Measurements from ENCODE around the gene PURA.
"Not testable (repeated sequence)": the region's sequence is repeated elsewhere in the genome, so short reads cannot be mapped to it uniquely, and the experiment has no call there.

The PURA gene

DNA sequence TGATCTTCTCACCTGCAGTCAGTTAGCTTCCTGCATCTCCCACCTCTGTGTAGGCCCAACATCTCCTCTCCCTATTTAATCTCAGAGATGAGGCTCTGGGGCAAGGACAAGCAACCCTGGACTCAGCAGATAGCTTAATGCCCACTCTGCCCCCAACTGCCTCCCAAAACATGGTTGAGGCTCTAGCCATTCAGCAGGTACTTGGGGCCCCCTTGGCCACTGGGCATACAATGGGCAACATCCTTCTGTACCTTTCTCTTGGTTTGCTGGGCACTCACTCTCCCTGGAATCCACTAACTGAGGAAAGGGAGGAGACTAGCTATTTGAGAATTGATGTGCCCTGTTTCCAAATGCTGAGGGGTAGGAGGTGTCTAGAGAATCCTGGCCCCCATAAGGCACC, 21.2 kb downstream of the PURA start:
- DNase-seq (ENCODE audit: low read depth): no peak

DNA sequence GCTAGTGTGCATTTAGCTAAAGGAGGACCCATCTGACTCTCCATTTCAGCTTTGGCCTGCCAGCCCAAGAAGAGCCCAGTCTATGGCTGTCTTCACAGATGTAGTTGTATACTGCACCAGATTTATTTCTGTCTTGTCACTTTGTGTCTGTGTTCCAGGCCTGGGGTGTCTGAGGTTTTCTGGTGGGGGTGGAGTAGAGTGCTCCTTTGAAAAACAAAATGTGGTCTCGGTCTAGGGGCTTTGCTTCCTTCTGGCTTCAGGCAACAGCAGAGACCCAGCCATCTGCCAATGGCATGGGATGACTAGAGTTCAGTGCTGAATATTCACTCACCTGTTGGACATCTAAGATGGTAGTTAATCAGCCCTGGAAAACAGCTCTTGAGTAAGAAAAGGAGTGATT, 22.7 kb downstream of the PURA start:
- DNase-seq (ENCODE audit: low read depth): no peak

DNA sequence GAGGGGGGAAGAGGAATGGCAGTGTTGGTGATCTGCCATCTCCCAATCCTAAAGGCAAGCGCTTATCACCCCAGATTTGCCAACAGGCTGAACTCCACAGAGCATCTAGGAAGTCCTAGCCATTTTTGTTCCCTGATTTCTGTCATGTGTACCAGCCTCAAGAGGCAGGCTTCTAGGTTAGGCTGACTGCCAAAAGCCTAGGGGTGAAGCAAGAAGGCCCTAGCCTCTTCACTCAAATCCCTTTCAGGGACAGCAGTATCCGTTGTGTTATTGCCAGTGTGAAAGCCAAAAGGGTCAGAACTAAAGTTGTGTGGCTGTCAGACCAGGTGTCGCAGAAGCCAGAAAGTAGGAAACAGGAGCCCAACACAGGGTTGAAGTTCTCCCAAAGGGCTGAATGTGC, 26.5 kb downstream of the PURA start:
- DNase-seq (ENCODE audit: low read depth): no peak

DNA sequence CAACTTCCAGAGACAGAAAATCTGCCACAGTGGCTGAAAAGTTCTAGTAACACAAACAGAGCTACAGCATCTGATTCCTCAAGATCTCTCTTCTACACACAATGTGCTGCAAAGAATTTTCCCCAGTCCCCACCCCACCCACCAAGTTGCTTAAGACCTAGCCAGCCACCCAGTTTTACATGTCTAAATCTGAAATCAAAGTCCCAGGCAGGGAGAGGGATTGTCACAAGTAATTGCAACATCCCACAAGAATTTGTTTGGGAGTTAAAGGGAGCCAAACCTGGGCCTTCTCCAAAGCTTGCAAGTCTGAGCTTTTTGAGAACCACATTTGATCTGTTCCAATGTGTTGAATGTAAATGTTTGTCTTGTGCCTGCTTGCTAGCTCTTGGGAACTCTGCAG, 27.3 kb downstream of the PURA start:
- DNase-seq (ENCODE audit: low read depth): peak; percentile 30

DNA sequence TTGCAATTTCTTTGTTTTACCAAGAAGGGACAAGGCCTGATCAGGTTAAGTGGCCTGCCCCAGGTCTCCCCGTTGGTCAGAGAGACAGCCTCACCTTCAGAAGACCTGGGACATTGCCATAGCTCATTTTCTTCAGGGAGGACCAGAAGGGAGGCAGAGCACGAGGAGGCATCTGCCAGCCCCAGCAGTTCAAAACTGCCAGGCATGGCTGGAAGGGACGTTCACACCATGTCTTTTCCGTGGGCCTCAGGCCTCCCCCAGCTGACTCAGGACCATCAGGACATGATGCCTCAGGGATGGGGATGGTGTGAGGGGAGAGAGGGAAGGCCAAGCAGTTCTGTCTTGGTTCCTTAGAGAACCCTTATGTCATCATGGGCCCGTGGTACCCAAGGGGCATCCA, 28.3 kb downstream of the PURA start:
- no peak for DNase-seq (ENCODE audit: low read depth)

DNA sequence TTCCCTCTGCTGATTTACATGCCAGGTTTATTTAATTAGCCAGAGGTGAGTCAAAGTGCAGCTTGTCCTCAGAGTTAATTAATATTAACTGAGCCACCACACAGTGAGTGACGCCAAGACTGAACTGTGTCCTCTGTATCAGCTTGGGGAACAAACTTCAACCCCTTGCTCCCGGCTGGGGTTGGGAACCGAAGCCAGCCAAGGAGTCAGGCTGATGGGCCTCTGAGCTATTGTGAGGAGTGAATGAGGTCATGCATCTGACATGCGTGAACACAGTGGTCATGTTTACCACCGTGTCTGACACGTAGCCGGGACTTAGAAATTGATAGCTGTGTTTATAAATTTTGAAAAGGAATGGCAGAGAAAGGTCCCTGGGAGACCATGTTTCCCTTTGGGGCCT, 28.9 kb downstream of the PURA start:
- no peak for DNase-seq (ENCODE audit: low read depth)

DNA sequence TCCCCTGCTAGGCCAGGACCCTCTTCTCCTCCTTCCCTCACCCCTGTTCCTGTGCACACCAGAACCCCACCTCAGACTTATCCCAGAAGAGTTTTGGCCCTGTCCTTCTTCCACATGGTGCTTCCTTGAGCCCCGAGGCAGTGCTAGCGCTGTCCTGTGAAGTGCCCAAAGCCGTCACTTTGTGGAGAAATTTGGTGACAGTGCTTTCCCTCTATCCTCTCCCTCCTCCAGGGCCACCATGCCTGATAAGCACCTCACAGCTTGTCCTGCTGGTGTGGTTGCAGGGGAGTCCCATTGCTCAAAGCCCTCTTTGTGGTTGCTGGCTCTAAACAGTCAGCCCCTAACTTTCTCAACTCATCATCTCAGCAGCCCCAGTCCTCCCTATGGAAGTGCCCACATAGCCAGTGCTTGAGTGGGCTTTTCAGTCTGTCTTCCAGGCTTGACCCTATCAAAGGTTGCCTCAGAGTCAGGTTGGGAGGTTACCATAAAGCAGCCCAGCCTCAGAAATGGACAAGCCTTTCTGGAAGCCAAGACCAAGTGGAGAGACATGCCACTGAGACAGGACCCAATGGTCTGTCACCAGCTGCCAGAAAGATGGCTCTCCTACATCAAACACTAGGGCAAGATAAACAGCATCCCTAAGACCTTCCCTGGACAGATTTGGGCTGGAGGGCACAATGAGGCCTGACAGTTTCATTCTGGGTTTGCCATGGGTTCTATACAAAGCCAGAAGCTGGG, 29.8 kb downstream of the PURA start:
- DNase-seq (ENCODE audit: low read depth): no peak

DNA sequence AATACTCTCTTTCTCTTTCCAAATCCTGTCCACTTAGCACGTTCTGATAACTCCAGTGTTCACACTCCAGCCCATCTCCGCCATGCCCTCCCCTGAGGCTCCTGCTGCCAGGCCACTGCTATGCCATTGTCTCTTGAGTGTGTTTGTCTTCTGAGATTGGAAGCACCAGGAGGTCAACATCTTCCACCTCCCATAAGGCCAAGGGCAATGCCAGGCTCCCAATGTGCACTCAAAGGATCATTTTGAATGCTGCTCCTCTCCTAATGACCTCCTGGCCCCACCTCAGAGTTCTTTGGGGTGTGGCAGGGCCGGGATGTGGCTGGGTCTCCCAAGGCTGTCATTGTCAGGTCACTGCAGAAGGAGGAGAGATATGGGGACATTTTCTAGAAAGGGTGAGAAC, 31.3 kb downstream of the PURA start:
- DNase-seq (ENCODE audit: low read depth): no peak

DNA sequence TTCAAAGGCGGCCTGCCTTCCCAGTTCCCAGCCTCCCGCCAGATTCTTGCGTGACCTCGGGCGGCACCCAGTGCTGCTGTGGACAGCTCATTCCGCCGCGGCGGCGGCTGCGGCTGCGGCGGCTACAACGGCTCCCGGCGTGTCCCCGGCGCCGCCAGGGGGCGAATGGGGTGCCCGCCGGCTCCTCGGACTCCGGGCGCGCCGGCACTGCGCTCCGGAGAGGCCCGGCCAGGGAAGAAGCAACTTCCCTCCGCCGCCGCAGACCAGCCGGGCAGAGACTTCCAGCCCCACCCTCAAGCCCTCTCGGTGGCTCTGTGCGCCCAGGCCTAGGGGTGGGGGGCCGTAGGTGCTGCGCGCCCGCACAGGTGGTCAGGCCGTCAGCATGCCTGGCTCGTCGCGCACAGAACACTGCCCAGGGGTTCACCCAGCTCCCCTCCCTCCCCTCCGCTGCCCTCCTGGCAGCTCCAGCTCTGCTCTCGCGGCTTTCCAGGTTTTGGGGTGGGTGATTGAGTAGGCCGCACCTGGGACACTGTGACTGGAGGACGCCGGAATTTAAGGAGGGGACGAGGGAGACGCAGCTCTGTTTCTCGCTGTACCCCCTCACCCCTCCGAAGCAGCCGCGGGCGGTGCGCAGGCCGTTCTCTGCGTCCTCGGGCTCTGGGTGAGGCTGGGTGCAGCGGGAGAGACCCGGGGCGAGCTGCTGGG, 32.1 kb downstream of the PURA start:
- DNase-seq (ENCODE audit: low read depth): peak; percentile 72

DNA sequence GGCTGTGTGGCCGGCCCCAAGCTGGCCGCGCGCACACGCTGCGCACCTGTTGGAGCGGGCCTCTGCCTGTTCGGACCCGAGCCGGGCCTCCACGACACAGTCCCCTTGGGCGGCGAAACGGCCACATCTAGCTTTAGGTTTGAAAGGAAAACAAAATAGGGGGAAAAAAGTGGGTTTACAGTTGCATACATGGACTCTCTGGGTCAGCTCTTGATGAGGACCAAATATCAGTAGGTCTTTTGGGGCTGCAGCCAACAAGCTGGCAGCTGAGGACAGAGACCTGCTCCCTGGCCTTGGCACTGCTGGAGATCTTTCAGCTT, 32.6 kb downstream of the PURA start:
- DNase-seq (ENCODE audit: low read depth): no peak

DNA sequence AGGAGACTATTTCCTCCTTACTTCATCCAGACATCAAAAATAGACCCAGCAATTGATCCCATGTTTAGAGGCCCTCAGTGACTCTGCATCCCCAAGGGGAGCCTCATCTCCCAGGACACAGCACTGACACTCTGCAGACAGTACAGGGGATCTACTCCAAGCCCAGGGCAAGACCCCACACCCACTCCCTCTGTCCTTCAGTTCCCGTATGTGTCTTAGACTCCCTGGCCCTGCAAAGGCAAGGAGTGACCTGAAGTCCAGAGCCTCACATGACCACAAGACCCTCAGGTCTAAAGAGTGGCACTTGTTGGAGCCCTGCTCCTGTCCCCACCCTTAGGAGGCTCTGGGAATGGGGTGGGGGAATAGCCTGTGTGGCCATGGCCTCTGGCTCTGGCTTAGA, 33.6 kb downstream of the PURA start:
- DNase-seq (ENCODE audit: low read depth): no peak

DNA sequence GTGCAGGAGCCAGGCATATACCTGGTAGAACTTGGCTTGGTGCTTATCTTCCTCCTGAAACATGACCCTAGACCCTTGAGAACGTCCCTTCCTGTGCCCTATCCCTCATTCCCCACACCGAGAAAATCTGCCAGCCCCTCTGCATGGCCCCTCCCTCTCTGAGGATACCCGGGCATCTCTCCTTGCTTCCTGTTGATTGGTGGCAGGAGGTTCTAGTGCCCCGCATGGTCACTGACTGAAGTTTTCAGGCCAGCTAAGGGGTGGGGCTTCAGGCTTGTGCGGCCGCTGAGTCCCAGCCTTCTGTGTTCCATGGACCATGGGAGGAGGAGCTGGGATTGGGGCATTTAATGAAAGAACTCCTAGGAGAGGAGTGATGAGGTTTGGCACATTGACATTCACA, 34.6 kb downstream of the PURA start:
- DNase-seq (ENCODE audit: low read depth): peak; percentile 7

DNA sequence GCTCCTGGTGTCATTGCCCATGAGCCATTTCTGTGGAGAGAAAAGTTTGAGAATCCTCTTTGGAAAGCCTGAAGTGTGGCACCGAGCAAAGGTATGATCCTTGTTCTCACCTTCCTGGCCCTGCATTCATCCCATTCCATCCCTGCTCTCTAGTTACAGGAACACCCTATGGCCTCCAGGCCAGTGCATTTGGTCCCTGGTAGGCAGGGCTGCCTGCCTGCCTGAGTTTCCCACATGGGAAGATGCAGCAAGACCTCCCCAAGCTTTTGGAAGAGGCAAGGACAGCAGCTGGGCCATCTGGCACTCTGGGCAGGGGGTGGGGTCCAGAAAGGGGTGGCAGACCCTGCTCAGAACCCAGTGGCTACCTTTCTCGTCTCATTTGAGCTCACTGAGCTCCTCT, 36.3 kb downstream of the PURA start:
- no peak for DNase-seq (ENCODE audit: low read depth)

DNA sequence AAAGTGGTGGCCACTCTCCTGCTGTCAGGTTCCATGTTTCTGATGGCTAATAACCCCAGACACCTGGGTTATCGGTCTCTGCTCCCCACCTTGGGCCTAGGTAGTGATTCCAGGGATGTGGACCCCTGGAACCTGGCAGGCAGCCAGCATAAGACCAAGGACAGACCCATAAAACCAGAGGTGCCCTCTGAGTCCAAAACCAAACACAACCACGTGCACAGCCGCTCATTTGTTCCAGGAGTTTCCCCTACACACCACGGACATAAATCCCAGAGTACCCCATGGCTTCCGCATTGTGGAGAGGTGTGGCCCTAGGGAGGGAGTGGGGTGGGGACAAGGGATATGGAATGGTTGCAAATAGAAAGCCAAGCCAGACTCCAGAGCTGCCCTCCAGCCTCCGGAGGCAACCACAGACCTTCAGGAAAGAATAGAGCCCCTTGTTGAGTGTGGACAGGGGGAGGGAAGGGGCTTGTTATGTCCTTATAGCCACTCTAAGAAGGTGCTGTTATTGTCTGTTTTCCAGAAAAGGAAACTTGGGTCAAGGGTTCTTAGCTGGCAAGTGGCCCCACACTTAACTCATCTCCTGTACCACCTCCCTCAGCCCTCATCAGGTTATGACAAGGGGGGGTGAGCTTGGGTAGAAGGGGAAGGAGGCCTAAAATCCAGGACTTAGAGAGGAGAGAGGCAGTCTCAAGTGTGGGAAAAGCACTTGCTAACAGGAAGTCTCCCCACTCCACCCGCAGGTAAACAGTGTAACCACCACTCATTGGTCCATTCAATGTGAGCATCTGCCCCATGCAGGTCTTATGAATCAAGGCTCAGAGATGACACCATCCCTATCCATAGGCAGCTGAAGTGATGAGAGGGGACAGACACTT, 37.5 kb downstream of the PURA start:
- no peak for DNase-seq (ENCODE audit: low read depth)

DNA sequence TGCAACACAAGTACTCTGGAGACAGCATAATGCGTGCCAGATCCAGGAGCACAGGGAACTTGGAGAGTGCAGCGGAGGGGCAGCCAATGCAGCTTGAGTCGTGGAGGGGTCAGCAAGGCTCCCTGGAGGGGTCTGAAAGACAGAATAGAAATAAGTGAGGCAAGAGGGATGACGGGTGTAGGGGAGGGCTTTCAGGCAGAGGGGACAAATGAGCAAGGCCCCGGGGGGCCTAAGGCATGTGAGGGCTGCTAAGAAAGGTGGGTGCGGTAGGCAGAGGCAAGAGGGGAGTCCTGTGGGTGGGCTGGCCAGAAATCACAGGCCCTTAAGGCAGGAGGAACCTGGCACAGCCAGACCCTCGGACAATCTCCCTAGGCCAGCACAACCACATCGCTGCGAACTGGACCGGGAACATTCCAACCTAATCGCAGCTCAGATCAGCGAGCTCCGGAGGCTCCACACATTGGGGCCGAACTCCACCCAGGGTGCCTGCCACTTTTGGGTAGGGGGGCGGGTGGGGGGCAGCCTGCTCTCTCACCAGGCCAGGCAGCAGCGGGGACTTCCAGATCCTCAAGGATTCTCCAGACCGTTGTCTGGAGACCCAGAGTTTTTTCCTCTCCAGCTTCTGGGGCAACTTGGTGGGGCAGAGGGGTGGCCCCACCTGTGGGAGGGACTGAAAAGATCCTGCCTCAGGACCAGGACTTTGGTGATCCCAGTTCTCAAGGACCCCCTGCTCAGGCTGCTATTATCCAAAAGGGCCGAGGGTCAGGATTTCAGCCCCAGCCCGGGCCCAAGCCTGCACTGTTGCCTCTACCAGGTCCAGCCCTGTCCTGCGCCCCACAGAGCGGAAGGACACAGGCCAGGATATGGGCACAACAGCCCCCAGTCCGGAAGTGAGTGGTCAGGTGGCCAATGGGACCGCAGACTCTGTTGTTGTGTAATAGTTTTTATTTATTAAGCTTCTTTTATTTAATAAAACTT, 38.4 kb downstream of the PURA start:
- no peak for DNase-seq (ENCODE audit: low read depth)

DNA sequence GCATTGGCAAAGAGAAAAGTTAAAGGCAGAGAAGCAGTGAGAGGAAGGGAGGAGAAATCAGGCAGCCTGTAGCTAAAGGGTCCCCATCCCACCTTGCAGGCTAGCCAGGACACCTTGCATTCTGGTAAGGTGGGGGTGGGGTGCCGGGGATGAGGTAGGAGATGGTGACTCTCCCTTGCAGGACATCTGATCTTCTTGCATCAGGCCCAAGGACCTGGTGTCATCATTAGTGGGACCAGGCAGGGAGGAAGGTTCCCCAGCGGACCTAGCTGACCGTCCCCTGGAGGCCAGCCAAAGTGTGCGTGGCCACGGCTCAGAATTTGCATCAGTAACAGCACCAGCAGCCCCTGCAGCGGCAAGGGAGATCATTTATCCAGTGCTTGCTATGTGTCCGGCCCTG, 39.3 kb downstream of the PURA start:
- DNase-seq (ENCODE audit: low read depth): no peak

DNA sequence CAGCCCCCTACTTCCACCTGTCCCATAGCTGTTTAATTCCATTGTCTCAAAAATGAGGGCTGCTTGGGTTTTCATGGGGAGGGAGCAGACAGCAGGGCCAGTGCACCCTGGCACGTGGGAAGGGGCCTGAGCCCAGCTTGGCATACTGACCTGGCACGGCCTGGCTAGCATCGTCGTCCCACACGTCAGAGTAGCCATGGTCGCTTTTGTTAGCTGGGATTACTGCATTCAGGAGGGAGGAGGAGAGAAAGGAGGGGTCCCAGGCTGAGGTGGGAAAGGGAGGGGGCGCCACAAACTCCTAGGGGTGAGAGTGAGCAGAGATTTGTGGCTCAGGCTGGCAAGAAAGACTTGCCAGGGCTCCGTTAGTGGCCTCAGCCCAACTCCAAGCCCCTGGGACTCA, 40.0 kb downstream of the PURA start:
- DNase-seq (ENCODE audit: low read depth): no peak

DNA sequence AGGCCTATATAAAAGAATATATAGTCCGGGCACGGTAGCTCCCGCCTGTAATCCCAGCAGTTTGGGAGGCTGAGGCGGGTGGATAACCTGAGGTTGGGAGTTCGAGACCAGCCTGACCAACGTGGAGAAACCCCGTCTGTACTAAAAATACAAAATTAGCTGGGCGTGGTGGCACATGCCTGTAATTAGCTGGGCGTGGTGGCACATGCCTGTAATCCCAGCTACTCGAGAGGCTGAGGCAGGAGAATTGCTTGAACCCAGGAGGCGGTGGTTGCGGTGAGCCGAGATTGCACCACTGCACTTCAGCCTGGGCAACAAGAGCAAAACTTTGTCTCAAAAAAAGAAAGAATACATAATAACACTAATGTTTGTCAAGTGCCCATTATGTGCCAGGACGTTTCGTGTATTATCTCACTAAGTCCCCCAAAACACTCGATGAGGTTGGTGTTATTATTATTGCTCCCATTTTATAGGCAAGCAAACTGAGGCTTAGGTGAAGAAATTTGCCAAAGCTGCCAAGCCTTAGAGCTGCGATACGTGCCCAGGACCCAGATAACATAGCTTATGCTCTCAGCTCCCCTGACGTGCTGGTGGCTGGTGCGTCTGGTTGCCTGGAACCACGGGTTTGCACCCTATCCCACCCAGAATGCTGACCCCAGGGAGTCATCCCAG, 40.9 kb downstream of the PURA start:
- not testable (repeated sequence) for DNase-seq (ENCODE audit: low read depth)

DNA sequence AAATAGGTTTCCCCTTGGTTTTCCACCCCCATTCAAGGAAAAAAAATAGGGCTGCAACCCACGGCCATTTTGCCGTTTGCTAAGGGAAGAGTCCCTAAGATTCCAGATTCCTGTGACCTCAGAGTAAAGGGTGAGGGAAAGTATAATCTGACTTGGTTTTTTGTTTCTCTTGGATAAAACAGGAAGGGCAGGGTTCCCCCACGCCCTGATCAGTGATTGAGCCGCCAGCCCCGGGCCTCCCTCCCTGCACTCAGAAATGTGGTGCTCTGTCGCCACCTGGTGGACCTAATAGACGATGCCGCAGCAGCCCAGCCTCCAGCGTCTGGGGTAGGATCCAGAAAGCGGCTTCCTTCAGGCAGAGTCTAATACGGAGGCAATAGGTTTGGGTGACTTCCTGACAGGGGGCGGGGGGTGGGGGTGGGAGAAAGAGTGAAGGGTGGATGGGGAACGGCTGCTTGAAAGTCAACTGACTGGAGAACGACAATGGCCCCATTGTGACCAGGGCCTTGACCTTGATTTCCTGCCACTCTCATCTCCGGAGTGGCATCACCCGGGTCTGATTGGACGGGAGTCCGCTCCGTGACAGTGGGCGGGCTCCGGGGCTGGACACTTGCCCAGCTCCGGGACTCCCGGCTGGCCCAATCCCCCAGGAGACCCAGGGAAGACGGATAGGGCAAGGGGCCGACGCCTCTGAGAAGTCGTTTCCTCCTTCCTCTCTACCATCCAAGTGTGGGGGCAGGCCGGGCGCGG, 43.3 kb downstream of the PURA start:
- DNase-seq (ENCODE audit: low read depth): peak; percentile 73

All from iris pigment epithelial cell (primary cell).